Colonic mucosa (tissue), 4 donors: ENCODE results near the gene TBX10. TPM values are rescaled to one million over a fixed set of nuclear protein-coding genes. Genes with fewer than 3 reads are reported as not detected.
"Not testable (repeated sequence)": the region's sequence is repeated elsewhere in the genome, so short reads cannot be mapped to it uniquely, and the experiment has no call there.

Experiments
- DNase-seq: peaks from one replicate; pipeline ENCODE4 v3.0.0-alpha.2; 2020
- H3K27ac ChIP-seq: fragments of 200-600 bp; one replicate; pipeline ENCODE4 v1.8.0; 2021
- H3K27me3 ChIP-seq: fragments of 200-600 bp; one replicate; pipeline ENCODE4 v1.8.0; 2021
- H3K36me3 ChIP-seq: fragments of 200-600 bp; one replicate; pipeline ENCODE4 v1.8.0; 2021
- H3K4me1 ChIP-seq: fragments of 200-600 bp; one replicate; pipeline ENCODE4 v1.8.0; 2021; ENCODE audit warnings: mild to moderate bottlenecking
- H3K4me3 ChIP-seq: fragments of 200-600 bp; one replicate; pipeline ENCODE4 v1.8.0; 2021
- H3K9ac ChIP-seq, 2 donors: one replicate each; pipeline ENCODE4 v1.7.0; 2013; ENCODE audit warnings: control low read depth in 2 of 2, low read depth in 2 of 2, low read length in 2 of 2
- H3K9me3 ChIP-seq: fragments of 200-600 bp; one replicate; pipeline ENCODE4 v1.8.0; 2021
- CTCF ChIP-seq: fragments of 200-600 bp; IDR thresholded peaks from one replicate; pipeline ENCODE4 v1.8.0; 2022; ENCODE audit warnings: antibody characterized with exemption, mild to moderate bottlenecking
- intact Hi-C: fragments of 100-400 bp; cut with DNase I; formaldehyde crosslinking; loops from one replicate; pipeline ENCODE4 v1.14.1; 2022
- total RNA-seq, 2 donors: library from RNA; stranded (reverse); fragmentation: NEBNext Ultra II Directional in 1 of 2; extraction: Animal tissue kit (Norgen Biotek cat#: 25700) in 1 of 2; gene quantifications; one replicate each; pipeline ENCODE4 v1.2.1, GENCODE V29; 2021
- donor health status: healthy.
- donor health status: DM: no; HTN: no; CAD: no.
- donor health status: DM: no; HTN: no; CAD: no.

Gene TBX10
- total RNA-seq, 2 donors from 2014 or later, result 7.8 to 19.3 TPM

GRCh38 chr11:67618901-67619659 lies 20.5 kb downstream of the TBX10 start:
- H3K4me3 ChIP-seq, H3K9ac ChIP-seq, H3K27ac ChIP-seq, H3K36me3 ChIP-seq, DNase-seq, intact Hi-C loops, H3K27me3 ChIP-seq, H3K9me3 ChIP-seq, H3K4me1 ChIP-seq: not testable (repeated sequence)

GRCh38 chr11:67617243-67617953 lies 22.2 kb downstream of the TBX10 start:
- H3K36me3 ChIP-seq, result no peaks in the 10 kb centered on the region
- H3K4me3 ChIP-seq, result no peak overlapping the region
- no peak overlapping the region for H3K9ac ChIP-seq
- H3K27ac ChIP-seq, result no peak overlapping the region
- H3K4me1 ChIP-seq, result no peaks in the 10 kb centered on the region
- no peak for DNase-seq
- intact Hi-C loops, result no loop called here
- H3K9me3 ChIP-seq, result no peaks in the 10 kb centered on the region
- H3K27me3 ChIP-seq, result no peaks in the 10 kb centered on the region
- no peak for TF ChIP-seq CTCF

GRCh38 chr11:67616431-67617242 lies 22.9 kb downstream of the TBX10 start:
- no peaks in the 10 kb centered on the region for H3K4me1 ChIP-seq
- no peak for TF ChIP-seq CTCF
- no peaks in the 10 kb centered on the region for H3K27me3 ChIP-seq
- no peak overlapping the region for H3K4me3 ChIP-seq
- no peak overlapping the region for H3K27ac ChIP-seq
- H3K9me3 ChIP-seq, result no peaks in the 10 kb centered on the region
- no peak overlapping the region for H3K9ac ChIP-seq
- intact Hi-C loops, result no loop called here
- no peaks in the 10 kb centered on the region for H3K36me3 ChIP-seq
- DNase-seq, result no peak

GRCh38 chr11:67615728-67616430 lies 23.7 kb downstream of the TBX10 start:
- Histone ChIP-seq H3K9ac (no peak overlapping the region), H3K27me3 (no peaks in the 10 kb centered on the region), H3K9me3 (no peaks in the 10 kb centered on the region), H3K27ac (no peak overlapping the region), H3K4me1 (no peaks in the 10 kb centered on the region), H3K4me3 (no peak overlapping the region), H3K36me3 (no peaks in the 10 kb centered on the region)
- no peak for DNase-seq
- intact Hi-C loops, result no loop called here
- TF ChIP-seq CTCF, result peak; percentile 8

GRCh38 chr11:67614730-67615714 lies 24.5 kb downstream of the TBX10 start:
- Histone ChIP-seq H3K4me1 (no peaks in the 10 kb centered on the region), H3K27me3 (no peaks in the 10 kb centered on the region), H3K4me3 (no peak overlapping the region), H3K9me3 (no peaks in the 10 kb centered on the region), H3K27ac (no peak overlapping the region), H3K9ac (peak overlapping the region; percentile 57 to 78), H3K36me3 (peaks cover 8% of the 10 kb centered on the region)
- peak; percentile 63 for DNase-seq
- intact Hi-C loops, result no loop called here
- TF ChIP-seq CTCF, result peak; percentile 54
